ENCODE data around the gene CELF2.

DNA sequence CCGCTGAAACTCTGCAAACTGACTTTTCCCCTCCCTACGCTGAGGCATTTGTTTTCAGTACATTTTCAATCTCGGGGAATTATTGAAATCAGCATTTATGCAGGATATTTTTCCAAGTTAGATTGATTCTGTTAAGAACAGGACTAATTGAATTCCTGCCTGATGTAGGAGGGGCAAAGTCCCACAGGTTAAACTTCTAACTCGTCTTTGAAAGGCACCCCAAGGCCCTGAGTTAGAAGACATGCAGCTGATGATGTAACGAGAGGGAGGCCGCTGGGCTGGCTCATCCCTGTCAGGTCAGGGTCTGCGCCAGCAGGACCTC is 253.1 kb downstream of the CELF2 start:
- TF ChIP-seq CTCF (IDR thresholded peaks at IDR 0.05; ENCODE audit: borderline replicate concordance, extremely low read depth, low read length, poor library complexity, severe bottlenecking), result no peak
- TF ChIP-seq EZH2 (IDR thresholded peaks at IDR 0.05; ENCODE audit: borderline replicate concordance, low read depth, low read length, severe bottlenecking), result no peak

Data from DND-41 (cell line).